ENCODE measurements around the gene AIFM3. TPM values are rescaled to one million over a fixed set of nuclear protein-coding genes. Genes with fewer than 3 reads are reported as not detected.

The AIFM3 gene
- total RNA-seq, 1 donor from 2014 or later: 2.1 TPM

- no peak for DNase-seq (ENCODE audit: low spot score)
These were observed 56.0 kb downstream of the AIFM3 start for GRCh38 chr22:21022955-21023614.

- no peak for DNase-seq (ENCODE audit: low spot score)
These were observed 58.2 kb downstream of the AIFM3 start for GRCh38 chr22:21025266-21025665.

GRCh38 chr22:21025763-21026755 lies 59.0 kb downstream of the AIFM3 start:
- DNase-seq (ENCODE audit: low spot score): no peak

- DNase-seq (ENCODE audit: low spot score): no peak
These were observed 60.0 kb downstream of the AIFM3 start for GRCh38 chr22:21026783-21027692.

GRCh38 chr22:21028277-21029251 lies 61.5 kb downstream of the AIFM3 start:
- DNase-seq (ENCODE audit: low spot score): no peak

GRCh38 chr22:21029486-21030025 lies 62.5 kb downstream of the AIFM3 start:
- no peak for DNase-seq (ENCODE audit: low spot score)

- DNase-seq (ENCODE audit: low spot score): no peak
These were observed 63.0 kb downstream of the AIFM3 start for GRCh38 chr22:21030032-21030431.

Other genes starting within 250 kb of the AIFM3 start
- gene SERPIND1, start 193.1 kb upstream of the AIFM3 start, total RNA-seq: 0.35 TPM
- gene PI4KA, start 108.4 kb upstream of the AIFM3 start, total RNA-seq: 79.1 TPM
- 30.8 TPM for gene SNAP29, start 108.2 kb upstream of the AIFM3 start, total RNA-seq
- 46.1 TPM for gene CRKL, start 49.8 kb upstream of the AIFM3 start, total RNA-seq
- 70.8 TPM for gene LZTR1, start 15.0 kb downstream of the AIFM3 start, total RNA-seq
- gene THAP7, start 34.9 kb downstream of the AIFM3 start, total RNA-seq: 15.5 TPM
- gene P2RX6, start 47.9 kb downstream of the AIFM3 start, total RNA-seq: 1.2 TPM
- 7.6 TPM for gene SLC7A4, start 65.3 kb downstream of the AIFM3 start, total RNA-seq
- gene LRRC74B, start 78.7 kb downstream of the AIFM3 start, total RNA-seq: not detected